ENCODE measurements around the gene NSUN7.
"Not testable (repeated sequence)": the region's sequence is repeated elsewhere in the genome, so short reads cannot be mapped to it uniquely, and the experiment has no call there.

Gene NSUN7

GRCh38 chr4:40817157-40817556 lies 67.4 kb downstream of the NSUN7 start:
- DNase-seq (ENCODE audit: low spot score) = not testable (repeated sequence)

GRCh38 chr4:40820101-40820500 lies 70.3 kb downstream of the NSUN7 start:
- no peak for DNase-seq (ENCODE audit: low spot score)

DNA sequence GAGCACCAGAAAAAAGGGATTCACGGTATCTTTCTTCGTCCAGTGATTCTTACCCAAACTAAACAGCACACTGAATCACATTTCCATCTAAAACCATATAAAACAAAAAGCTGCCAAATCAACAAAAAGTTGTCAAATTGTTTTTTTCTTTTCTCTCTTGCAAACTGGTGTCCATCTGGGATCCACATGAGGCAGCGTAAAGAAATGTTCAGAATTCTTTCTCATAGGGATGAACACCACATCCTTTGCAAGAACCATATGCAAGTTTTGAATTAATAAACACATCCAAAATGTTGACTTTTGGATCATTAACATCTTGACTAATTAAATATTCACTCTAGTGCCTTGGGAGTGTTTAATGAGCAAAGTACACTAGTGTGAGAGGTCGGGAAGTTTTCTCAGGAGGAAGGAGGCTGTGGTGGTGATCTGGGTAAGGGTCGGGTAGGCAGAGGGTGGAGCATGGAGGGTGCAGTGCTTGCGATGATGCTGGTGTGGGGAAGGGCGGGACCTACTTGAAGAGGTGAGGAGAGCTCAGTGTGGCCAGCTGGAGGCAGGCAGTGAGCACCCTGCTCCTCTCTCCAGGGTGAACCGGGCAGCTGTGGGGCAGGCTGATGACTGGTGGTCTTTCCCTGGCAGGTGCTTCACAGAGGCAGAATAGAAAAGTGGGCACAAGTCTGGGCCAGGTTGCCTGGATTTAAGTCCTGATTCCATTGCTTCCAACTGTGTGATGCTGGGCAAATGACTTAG lies 72.8 kb downstream of the NSUN7 start:
- no peak for DNase-seq (ENCODE audit: low spot score)

DNA sequence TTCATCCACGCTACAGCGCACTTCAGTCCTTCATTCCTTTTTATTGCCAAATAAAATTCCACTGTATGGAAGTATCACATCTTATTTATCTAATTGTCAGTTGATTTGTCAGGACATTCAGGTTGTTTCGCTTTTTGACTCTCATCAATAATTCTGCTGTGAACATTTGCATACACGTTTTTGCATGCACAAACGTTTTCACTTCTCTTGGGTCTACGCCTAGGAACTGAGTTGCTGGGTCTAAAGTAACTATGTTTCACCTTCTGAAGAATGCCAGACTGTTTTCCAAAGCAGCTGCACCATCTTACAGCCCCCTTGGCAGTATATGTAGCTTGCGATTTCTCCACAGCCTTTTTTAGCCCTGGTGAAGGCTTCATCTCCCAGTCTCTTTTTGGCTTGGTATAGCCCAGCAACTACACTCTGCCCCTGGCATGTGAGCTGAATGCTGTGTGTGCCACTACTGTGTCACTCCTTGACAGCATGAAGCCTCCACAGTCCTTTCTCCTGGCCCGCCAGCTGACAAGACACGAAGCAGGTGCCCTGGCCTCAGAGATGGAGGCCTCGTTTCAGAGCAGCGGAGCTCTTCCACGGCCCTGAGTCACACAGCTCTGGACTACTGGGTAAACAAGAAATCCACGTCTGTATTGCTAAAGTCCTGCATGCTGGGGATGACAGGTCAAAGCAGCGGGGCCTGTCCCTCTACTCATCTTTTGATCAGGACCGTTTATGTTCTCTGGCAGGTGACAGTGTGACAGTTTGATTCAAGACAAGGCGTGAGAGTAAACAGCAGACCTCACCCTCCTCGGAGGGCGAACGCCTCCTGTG lies 75.5 kb downstream of the NSUN7 start:
- DNase-seq (ENCODE audit: low spot score) = no peak

DNA sequence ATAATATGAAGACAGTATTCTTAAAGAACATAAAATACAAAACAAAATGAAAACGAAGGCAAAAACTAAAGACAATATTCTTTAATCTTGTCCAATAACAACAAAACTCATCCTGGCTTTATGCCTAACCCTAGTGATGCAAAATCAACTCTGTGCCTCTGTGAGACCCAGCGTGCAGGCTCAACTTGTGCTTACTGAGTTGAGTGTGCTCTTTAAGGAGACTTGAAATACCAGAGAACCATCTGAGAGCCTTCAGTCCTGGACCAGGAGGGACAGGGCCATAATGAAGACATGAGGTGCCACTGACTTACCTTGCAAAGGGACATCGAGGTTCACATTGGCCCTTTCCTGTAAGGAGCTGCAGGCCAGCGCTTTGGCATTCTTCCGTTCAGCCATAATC lies 77.1 kb downstream of the NSUN7 start:
- no peak for DNase-seq (ENCODE audit: low spot score)

DNA sequence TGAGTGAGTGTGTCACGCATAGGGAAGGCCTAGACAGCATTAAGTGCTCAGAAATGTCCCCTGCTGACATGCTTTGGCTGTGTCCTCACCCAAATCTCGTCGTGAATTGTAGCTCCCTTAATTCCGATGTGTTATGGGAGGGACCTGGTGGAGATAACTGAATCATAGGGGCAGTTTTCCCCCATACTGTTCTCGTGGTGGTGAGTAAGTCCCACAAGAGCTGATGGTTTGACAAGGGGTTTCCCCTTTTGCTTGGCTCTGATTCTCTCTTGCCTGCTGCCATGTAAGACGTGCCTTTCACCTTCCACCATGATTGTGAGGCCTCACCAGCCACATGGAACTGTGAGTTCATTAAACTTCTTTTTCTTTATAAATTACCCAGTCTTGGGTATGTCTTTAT lies 78.0 kb downstream of the NSUN7 start:
- no peak for DNase-seq (ENCODE audit: low spot score)

DNA sequence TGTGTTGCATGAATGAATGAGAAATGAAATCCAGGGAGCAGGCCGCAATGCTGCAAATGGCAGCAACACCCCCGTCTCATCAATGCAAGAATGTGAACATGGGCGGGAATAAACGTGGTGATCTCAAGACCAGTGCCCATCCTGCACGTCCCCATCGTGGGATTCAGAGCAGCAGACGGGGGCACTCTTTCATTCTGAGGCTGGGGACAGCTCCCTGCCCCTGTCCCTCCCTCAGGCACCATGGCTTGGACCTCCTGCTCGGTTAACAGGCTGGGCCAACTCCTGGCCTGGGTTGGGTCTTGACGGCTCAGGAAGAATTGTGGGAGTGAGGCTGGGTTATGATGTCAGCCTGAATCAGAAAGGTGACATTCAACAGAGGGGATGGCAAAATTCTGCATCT lies 78.9 kb downstream of the NSUN7 start:
- no peak for DNase-seq (ENCODE audit: low spot score)

DNA sequence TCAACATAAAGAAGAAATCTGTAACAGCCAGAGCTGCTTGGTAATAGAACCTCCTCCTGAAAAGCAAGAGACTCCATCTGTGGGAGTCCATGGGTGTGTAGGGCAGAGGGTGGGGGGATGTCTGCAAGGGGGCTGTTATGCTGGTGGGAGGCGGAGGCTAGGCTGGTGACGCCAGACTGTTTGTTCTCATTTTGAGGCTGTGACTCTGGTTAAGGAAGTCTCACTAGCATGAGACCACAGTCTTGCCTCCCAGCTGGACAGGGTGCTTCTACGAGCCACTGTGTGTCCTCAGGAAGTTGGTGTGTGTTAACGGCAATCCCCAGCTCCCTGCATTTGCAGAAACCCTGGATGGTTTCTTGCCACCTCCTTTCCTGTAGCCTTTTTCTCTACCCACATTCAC lies 79.8 kb downstream of the NSUN7 start:
- DNase-seq (ENCODE audit: low spot score) = no peak

DNA sequence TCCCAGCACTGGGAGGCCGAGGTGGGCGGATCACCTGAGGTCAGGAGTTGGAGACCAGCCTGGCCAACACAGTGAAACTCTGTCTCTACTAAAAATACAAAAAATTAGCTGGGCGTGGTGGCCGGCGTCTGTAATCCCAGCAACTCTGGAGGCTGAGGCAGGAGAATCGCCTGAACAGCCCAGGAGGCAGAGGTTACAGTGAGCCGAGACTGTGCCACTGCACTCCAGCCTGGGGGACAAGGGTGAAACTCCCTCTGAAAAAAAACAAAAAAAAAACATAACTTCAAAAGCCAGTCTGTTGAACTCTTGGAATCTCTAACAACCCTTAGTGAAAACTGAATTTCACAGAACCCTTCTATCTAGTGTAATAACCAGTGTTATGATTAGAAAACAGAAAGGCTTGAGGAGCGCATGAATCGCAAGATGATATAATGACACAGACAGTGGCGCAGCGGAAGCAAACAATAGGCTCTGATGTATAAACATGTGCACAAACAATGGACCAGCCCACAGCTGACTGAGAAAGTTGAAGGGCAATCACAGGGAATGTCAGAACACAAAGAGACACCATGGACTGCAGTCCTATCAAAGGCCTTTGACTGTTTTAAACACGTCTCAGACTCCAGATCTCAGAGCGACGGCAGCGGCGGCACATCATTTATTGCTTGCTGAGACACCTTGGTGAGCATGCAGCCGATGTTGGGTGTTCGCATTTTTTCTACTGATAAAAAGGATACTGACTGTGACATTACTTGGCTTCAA lies 81.6 kb downstream of the NSUN7 start:
- no peak for DNase-seq (ENCODE audit: low spot score)

DNA sequence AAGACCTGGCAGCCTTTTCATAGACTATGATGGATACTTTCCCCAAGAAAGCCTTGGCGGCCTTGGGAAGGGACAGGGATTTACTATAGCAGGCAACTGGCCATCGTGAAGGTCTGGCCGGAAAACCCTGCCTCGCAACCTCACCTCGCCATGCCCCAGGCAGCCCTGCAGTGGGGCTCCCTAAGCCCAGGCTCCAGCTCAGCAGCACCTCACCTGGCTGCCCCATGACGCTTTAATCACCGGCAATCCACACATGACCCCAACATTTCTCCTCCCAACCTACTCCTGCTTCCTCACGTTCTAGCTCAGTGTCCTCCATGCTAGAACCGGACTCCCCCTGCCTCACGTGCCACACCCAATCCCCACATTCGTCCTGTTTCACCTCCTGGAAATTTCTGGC lies 82.4 kb downstream of the NSUN7 start:
- no peak for DNase-seq (ENCODE audit: low spot score)

DNA sequence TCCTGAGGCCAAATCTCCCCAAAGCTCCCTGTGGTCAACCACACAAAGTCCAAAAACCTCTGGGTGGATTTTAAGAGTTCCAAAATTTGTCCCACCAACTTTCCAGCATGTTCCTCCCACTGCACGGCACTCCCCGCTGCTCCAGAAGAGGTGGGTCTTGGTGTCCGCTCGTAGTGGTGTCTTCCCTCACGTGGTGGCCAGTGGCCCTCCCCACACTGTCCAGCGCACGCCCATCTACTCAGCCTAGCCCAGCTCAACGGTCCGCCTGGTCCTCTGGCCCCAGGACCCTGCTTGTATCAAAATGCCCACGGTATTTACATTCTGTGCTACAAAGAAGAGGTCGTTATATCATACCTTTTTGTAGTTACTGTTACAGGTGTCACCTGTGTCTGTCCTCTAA lies 83.5 kb downstream of the NSUN7 start:
- DNase-seq (ENCODE audit: low spot score) = no peak

- DNase-seq (ENCODE audit: low spot score) = no peak
Measured at GRCh38 chr4:40837094-40837870, 87.5 kb downstream of the NSUN7 start.

DNA sequence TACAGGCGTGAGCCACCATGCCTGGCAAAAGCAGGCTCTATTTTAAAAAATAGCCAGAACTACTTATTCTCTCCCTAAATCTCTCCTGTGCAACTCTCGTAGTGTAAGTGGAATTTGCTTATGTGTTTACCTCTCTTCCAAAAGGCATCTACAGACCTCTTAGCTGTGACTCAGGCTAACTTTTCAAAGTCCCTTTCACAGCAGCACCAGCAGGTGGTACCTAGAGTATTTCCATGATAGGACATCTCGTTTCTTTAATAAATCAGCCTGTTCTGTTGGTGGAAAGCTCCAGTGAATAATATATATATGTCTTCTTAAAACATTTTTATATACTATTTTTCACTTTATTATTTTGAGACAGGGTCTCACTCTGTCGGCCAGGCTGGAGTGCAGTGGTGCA lies 89.0 kb downstream of the NSUN7 start:
- no peak for DNase-seq (ENCODE audit: low spot score)

- DNase-seq (ENCODE audit: low spot score) = no peak
Measured at GRCh38 chr4:40840255-40840984, 90.7 kb downstream of the NSUN7 start.

- DNase-seq (ENCODE audit: low spot score) = peak; percentile 82
Measured at GRCh38 chr4:40840985-40841571, 91.3 kb downstream of the NSUN7 start.

DNA sequence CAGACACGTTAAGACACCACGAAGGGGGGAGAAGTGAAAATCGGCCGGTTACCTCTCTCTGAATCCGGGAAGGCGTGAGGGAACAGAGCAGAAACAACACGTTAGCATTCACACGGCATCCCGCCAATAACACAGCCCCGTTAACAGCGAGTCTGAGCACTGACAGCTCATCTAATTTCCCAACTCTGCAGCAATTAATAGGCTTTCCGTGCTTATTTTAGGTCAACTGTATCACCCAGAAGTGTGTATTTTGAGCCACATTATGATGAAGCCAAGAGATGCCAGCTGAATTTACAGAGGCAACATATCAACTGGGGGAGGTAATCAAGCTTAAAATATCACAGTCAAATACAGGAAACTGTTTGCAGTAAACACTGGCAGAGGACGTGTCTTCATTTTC lies 92.6 kb downstream of the NSUN7 start:
- no peak for DNase-seq (ENCODE audit: low spot score)

DNA sequence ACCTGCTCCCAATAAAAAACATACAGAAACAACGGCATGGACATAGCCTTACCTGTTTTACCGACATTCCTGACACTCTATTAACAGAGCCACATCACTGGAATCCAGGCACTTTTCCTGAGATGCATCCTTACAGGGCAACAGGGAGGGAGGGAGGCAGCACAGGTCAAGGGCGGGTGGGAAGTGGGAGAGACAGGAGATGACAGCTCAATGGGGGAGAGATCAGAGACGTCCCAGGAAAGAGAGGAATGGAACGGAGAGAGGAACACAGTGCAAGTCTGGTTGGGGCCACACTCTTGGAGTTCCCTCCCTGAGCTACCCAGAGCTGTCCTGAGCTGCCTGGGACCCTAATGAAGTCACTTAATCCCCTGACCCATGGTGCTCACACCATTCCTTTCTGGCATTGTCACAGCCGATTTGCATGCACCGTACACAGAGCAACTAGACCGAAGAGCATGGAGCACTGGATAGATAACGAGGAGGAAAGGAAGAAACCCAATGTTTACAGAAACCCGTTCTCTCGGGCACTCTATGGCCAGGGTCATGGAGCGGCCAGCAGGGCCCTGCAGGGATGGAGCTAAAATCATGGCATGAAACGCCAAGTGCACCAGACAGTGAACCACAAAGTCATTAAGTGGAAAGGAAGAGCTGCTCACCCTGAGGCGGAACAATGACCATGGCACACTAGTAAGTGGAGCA lies 93.1 kb downstream of the NSUN7 start:
- DNase-seq (ENCODE audit: low spot score) = no peak

DNA sequence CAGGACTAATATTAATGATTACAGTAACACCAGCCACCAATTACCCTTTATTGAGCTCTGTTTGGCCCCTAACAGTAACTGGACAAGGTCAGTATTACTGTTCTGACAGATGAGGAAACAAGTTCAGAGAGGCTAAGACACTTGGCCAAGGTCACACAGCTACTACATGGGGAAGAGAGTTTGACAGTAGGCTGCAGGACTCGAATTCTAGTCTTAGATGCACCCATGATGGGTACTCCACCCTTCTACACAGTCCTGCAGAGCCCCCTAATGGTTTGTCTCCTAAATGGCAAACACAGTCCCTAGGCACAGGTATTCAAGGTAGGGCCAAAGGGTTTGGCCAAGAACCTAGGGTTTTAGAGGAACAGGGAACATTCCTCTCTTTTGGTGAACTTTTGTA lies 93.9 kb downstream of the NSUN7 start:
- DNase-seq (ENCODE audit: low spot score) = no peak

DNA sequence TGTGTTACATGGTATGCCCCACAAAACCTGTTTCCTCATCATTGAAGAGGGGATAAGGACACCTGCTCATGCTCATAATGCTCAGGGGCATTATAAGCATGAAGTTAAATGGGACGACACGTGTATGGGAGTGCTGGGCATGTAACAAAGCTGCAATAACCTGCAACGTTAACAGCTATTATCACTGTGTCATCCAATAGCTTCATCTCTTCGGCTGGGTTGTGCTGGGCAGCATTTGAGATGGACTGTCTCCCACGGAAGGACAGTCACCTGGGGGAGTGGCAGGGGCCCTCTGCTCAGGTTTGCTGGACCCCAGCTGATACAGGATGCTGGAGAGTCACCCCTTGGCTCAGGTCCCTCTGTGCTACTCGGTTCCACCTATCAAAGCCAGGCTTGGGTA lies 94.5 kb downstream of the NSUN7 start:
- DNase-seq (ENCODE audit: low spot score) = no peak

GRCh38 chr4:40845154-40845835 lies 95.5 kb downstream of the NSUN7 start:
- peak; percentile 27 for DNase-seq (ENCODE audit: low spot score)
